ENCODE measurements around the gene WDR64. TPM values are rescaled to one million over a fixed set of nuclear protein-coding genes. Genes with fewer than 3 reads are reported as not detected.

WDR64 gene
- total RNA-seq, 1 donor from 2014 or later = 0.80 TPM

- H3K9me3 Mint-ChIP-seq (ENCODE audit: unreplicated experiment) = no peaks in the 10 kb centered on the region
Measured at GRCh38 chr1:241765390-241765789, 113.3 kb downstream of the WDR64 start.

GRCh38 chr1:241767737-241768136, 115.7 kb downstream of the WDR64 start:
- Mint-ChIP-seq H3K36me3 (ENCODE audit: low read depth, unreplicated experiment) (no peaks in the 10 kb centered on the region), H3K27me3 (ENCODE audit: unreplicated experiment) (no peaks in the 10 kb centered on the region), H3K4me3 (ENCODE audit: unreplicated experiment) (no peak overlapping the region), H3K9me3 (ENCODE audit: unreplicated experiment) (no peaks in the 10 kb centered on the region), H3K4me1 (ENCODE audit: unreplicated experiment) (no peaks in the 10 kb centered on the region), H3K27ac (ENCODE audit: unreplicated experiment) (no peak overlapping the region)
- no peak for TF ChIP-seq CTCF (IDR thresholded peaks at IDR 0.05; ENCODE audit: unreplicated experiment)
- no peak for DNase-seq (ENCODE audit: low spot score)

More at GRCh38 chr1:241765390-241765789, 113.3 kb downstream of the WDR64 start:
- Mint-ChIP-seq H3K36me3 (ENCODE audit: low read depth, unreplicated experiment) (no peaks in the 10 kb centered on the region), H3K4me1 (ENCODE audit: unreplicated experiment) (no peaks in the 10 kb centered on the region), H3K27ac (ENCODE audit: unreplicated experiment) (no peak overlapping the region), H3K4me3 (ENCODE audit: unreplicated experiment) (no peak overlapping the region), H3K27me3 (ENCODE audit: unreplicated experiment) (no peaks in the 10 kb centered on the region)
- DNase-seq (ENCODE audit: low spot score) = no peak
- TF ChIP-seq CTCF (IDR thresholded peaks at IDR 0.05; ENCODE audit: unreplicated experiment) = no peak

GRCh38 chr1:241770115-241770514, 118.0 kb downstream of the WDR64 start:
- Mint-ChIP-seq H3K27ac (ENCODE audit: unreplicated experiment) (no peak overlapping the region), H3K27me3 (ENCODE audit: unreplicated experiment) (no peaks in the 10 kb centered on the region), H3K36me3 (ENCODE audit: low read depth, unreplicated experiment) (no peaks in the 10 kb centered on the region), H3K4me1 (ENCODE audit: unreplicated experiment) (no peaks in the 10 kb centered on the region), H3K4me3 (ENCODE audit: unreplicated experiment) (no peak overlapping the region), H3K9me3 (ENCODE audit: unreplicated experiment) (no peaks in the 10 kb centered on the region)
- DNase-seq (ENCODE audit: low spot score) = no peak
- TF ChIP-seq CTCF (IDR thresholded peaks at IDR 0.05; ENCODE audit: unreplicated experiment) = no peak

GRCh38 chr1:241771117-241771516, 119.0 kb downstream of the WDR64 start:
- TF ChIP-seq CTCF (IDR thresholded peaks at IDR 0.05; ENCODE audit: unreplicated experiment) = no peak
- no peaks in the 10 kb centered on the region for H3K4me1 Mint-ChIP-seq (ENCODE audit: unreplicated experiment)
- no peak overlapping the region for H3K27ac Mint-ChIP-seq (ENCODE audit: unreplicated experiment)
- H3K27me3 Mint-ChIP-seq (ENCODE audit: unreplicated experiment) = no peaks in the 10 kb centered on the region
- DNase-seq (ENCODE audit: low spot score) = no peak
- no peaks in the 10 kb centered on the region for H3K36me3 Mint-ChIP-seq (ENCODE audit: low read depth, unreplicated experiment)
- H3K9me3 Mint-ChIP-seq (ENCODE audit: unreplicated experiment) = no peaks in the 10 kb centered on the region
- no peak overlapping the region for H3K4me3 Mint-ChIP-seq (ENCODE audit: unreplicated experiment)

- Mint-ChIP-seq H3K4me1 (ENCODE audit: unreplicated experiment) (no peaks in the 10 kb centered on the region), H3K9me3 (ENCODE audit: unreplicated experiment) (no peaks in the 10 kb centered on the region), H3K27me3 (ENCODE audit: unreplicated experiment) (no peaks in the 10 kb centered on the region), H3K36me3 (ENCODE audit: low read depth, unreplicated experiment) (no peaks in the 10 kb centered on the region), H3K27ac (ENCODE audit: unreplicated experiment) (no peak overlapping the region), H3K4me3 (ENCODE audit: unreplicated experiment) (no peak overlapping the region)
- no peak for DNase-seq (ENCODE audit: low spot score)
- TF ChIP-seq CTCF (IDR thresholded peaks at IDR 0.05; ENCODE audit: unreplicated experiment) = no peak
Measured at GRCh38 chr1:241772932-241773500, 120.9 kb downstream of the WDR64 start.

All from endothelial cell (in vitro differentiated cells).